Hindlimb muscle (tissue), 1 donor: Measurements from ENCODE around the gene ASIC2. TPM values are rescaled to one million over a fixed set of nuclear protein-coding genes. Genes with fewer than 3 reads are reported as not detected.

Experiments
- DNase-seq: peaks from one replicate; pipeline ENCODE4 v3.0.0-alpha.2; 2013
- polyA plus RNA-seq: library from polyadenylated mRNA; unstranded; fragments of 120-200 nt; gene quantifications from one replicate; pipeline ENCODE4 v1.2.1, GENCODE V29; 2013; ENCODE audit not compliant: insufficient read length

The ASIC2 gene
- polyA plus RNA-seq, 1 donor = not detected

- DNase-seq = no peak
Measured at GRCh38 chr17:33202796-33203495, 90.1 kb downstream of the ASIC2 start.

GRCh38 chr17:33202021-33202420 is 91.1 kb downstream of the ASIC2 start:
- no peak for DNase-seq

GRCh38 chr17:33201283-33201682 is 91.8 kb downstream of the ASIC2 start:
- DNase-seq = no peak

GRCh38 chr17:33200587-33200986 is 92.5 kb downstream of the ASIC2 start:
- no peak for DNase-seq

- peak; percentile 62 for DNase-seq
Measured at GRCh38 chr17:33199571-33200510, 93.3 kb downstream of the ASIC2 start.

- no peak for DNase-seq
Measured at GRCh38 chr17:33198954-33199353, 94.1 kb downstream of the ASIC2 start.

GRCh38 chr17:33197342-33197741 is 95.8 kb downstream of the ASIC2 start:
- no peak for DNase-seq

- DNase-seq = no peak
Measured at GRCh38 chr17:33196883-33197282, 96.2 kb downstream of the ASIC2 start.

- no peak for DNase-seq
Measured at GRCh38 chr17:33192951-33193911, 99.9 kb downstream of the ASIC2 start.

GRCh38 chr17:33183487-33184026 is 109.5 kb downstream of the ASIC2 start:
- DNase-seq = no peak

- DNase-seq = no peak
Measured at GRCh38 chr17:33179151-33179550, 113.9 kb downstream of the ASIC2 start.

- DNase-seq = no peak
Measured at GRCh38 chr17:33178681-33179080, 114.4 kb downstream of the ASIC2 start.

GRCh38 chr17:33175562-33175961 is 117.5 kb downstream of the ASIC2 start:
- DNase-seq = peak; percentile 55

GRCh38 chr17:33171931-33172330 is 121.2 kb downstream of the ASIC2 start:
- DNase-seq = no peak

- DNase-seq = no peak
Measured at GRCh38 chr17:33169580-33170285, 123.4 kb downstream of the ASIC2 start.

GRCh38 chr17:33167736-33168135 is 125.4 kb downstream of the ASIC2 start:
- no peak for DNase-seq

- DNase-seq = no peak
Measured at GRCh38 chr17:33166472-33166871, 126.6 kb downstream of the ASIC2 start.

GRCh38 chr17:33164169-33164881 is 128.8 kb downstream of the ASIC2 start:
- peak; percentile 76 for DNase-seq

GRCh38 chr17:33163533-33164168 is 129.4 kb downstream of the ASIC2 start:
- no peak for DNase-seq

GRCh38 chr17:33154869-33155455 is 138.1 kb downstream of the ASIC2 start:
- no peak for DNase-seq
